MM.1S (cell line): Measurements from ENCODE around the gene C1orf21.

Source experiments
- DNase-seq: peaks from one replicate; pipeline ENCODE4 v3.0.0-alpha.2; 2015
- H2AFZ ChIP-seq: fragments of 300-600 bp; sonication (generic); 2 replicates; pipeline ENCODE4 v1.6.0; 2016; ENCODE audit warnings: antibody characterized with exemption, low read length
- H3F3A ChIP-seq: fragments of 300-600 bp; sonication (generic); 2 replicates; pipeline ENCODE4 v1.6.1; 2016; ENCODE audit warnings: mild to moderate bottlenecking, antibody characterized with exemption, low read length, moderate library complexity, mixed read lengths; ENCODE audit not compliant: insufficient read depth
- H3K27ac ChIP-seq: fragments of 300-600 bp; sonication (generic); 2 replicates; pipeline ENCODE4 v1.5.1; 2016; ENCODE audit warnings: mild to moderate bottlenecking, low read length
- H3K27me3 ChIP-seq: fragments of 300-600 bp; sonication (generic); replicated peaks from 2 replicates; pipeline ENCODE4 v1.6.0; 2016; ENCODE audit warnings: low read length; ENCODE audit not compliant: insufficient read depth
- H3K36me3 ChIP-seq: fragments of 300-600 bp; sonication (generic); replicated peaks from 2 replicates; pipeline ENCODE4 v1.6.1; 2016; ENCODE audit warnings: mild to moderate bottlenecking, low read length, mixed read lengths; ENCODE audit not compliant: insufficient read depth
- H3K4me1 ChIP-seq: fragments of 300-600 bp; sonication (generic); 2 replicates; pipeline ENCODE4 v1.6.1; 2016; ENCODE audit warnings: low read length, mixed read lengths
- H3K4me2 ChIP-seq: fragments of 300-600 bp; sonication (generic); 2 replicates; pipeline ENCODE4 v1.6.0; 2016; ENCODE audit warnings: low read depth, low read length
- H3K4me3 ChIP-seq: fragments of 300-600 bp; sonication (generic); 2 replicates; pipeline ENCODE4 v1.5.1; 2016; ENCODE audit warnings: low read length, mixed read lengths
- H3K79me2 ChIP-seq: fragments of 300-600 bp; sonication (generic); 2 replicates; pipeline ENCODE4 v1.6.1; 2016; ENCODE audit warnings: mixed run types, low read length, mixed read lengths
- H3K9ac ChIP-seq: fragments of 300-600 bp; sonication (generic); 2 replicates; pipeline ENCODE4 v1.6.1; 2016; ENCODE audit warnings: low read length, mixed read lengths
- H3K9me2 ChIP-seq: fragments of 300-600 bp; sonication (generic); replicated peaks from 2 replicates; pipeline ENCODE4 v1.6.1; 2016; ENCODE audit warnings: mild to moderate bottlenecking, low read length, mixed read lengths; ENCODE audit not compliant: insufficient read depth
- H3K9me3 ChIP-seq: fragments of 300-600 bp; sonication (generic); replicated peaks from 2 replicates; pipeline ENCODE4 v1.6.1; 2016; ENCODE audit warnings: mild to moderate bottlenecking, low read length, mixed read lengths; ENCODE audit not compliant: insufficient read depth
- H4K20me1 ChIP-seq: fragments of 300-600 bp; sonication (generic); 2 replicates; pipeline ENCODE4 v1.6.1; 2016; ENCODE audit warnings: mild to moderate bottlenecking, low read length, moderate library complexity, mixed read lengths; ENCODE audit not compliant: insufficient read depth
- EZH2 ChIP-seq: fragments of 300-600 bp; sonication (generic); optimal IDR thresholded peaks from 2 replicates; pipeline ENCODE3; 2017; ENCODE audit warnings: low read depth, mild to moderate bottlenecking, antibody characterized with exemption, low read length, mixed read lengths
- EZH2phosphoT487 ChIP-seq: fragments of 300-600 bp; sonication (generic); IDR thresholded peaks from 2 replicates; pipeline ENCODE4 v1.6.1; 2018; ENCODE audit warnings: antibody characterized with exemption, low read length
- TF ChIP-seq, protein P1 (sequence below): fragments of 300-600 bp; sonication (generic); IDR thresholded peaks from 2 replicates; pipeline ENCODE4 v1.5.1; 2016; ENCODE audit warnings: antibody characterized with exemption, low read length, mixed read lengths

Gene C1orf21

GRCh38 chr1:184593597-184593996, 206.8 kb downstream of the C1orf21 start:
- Histone ChIP-seq H3K9me2 (no peaks in the 10 kb centered on the region), H3K79me2 (no peaks in the 10 kb centered on the region), H2AFZ (no peak overlapping the region), H3K9ac (no peak overlapping the region), H3K4me3 (no peak overlapping the region), H3K4me1 (peaks cover 23% of the 10 kb centered on the region), H3K9me3 (no peaks in the 10 kb centered on the region), H3K27ac (no peak overlapping the region), H3K27me3 (no peaks in the 10 kb centered on the region), H3K36me3 (no peaks in the 10 kb centered on the region), H3F3A (no peaks in the 10 kb centered on the region), H3K4me2 (no peak overlapping the region), H4K20me1 (no peaks in the 10 kb centered on the region)
- no peak for TF ChIP-seq EZH2phosphoT487
- TF ChIP-seq, protein P1, sequence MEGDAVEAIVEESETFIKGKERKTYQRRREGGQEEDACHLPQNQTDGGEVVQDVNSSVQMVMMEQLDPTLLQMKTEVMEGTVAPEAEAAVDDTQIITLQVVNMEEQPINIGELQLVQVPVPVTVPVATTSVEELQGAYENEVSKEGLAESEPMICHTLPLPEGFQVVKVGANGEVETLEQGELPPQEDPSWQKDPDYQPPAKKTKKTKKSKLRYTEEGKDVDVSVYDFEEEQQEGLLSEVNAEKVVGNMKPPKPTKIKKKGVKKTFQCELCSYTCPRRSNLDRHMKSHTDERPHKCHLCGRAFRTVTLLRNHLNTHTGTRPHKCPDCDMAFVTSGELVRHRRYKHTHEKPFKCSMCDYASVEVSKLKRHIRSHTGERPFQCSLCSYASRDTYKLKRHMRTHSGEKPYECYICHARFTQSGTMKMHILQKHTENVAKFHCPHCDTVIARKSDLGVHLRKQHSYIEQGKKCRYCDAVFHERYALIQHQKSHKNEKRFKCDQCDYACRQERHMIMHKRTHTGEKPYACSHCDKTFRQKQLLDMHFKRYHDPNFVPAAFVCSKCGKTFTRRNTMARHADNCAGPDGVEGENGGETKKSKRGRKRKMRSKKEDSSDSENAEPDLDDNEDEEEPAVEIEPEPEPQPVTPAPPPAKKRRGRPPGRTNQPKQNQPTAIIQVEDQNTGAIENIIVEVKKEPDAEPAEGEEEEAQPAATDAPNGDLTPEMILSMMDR: no peak
- no peak for TF ChIP-seq EZH2
- no peak for DNase-seq

DNA sequence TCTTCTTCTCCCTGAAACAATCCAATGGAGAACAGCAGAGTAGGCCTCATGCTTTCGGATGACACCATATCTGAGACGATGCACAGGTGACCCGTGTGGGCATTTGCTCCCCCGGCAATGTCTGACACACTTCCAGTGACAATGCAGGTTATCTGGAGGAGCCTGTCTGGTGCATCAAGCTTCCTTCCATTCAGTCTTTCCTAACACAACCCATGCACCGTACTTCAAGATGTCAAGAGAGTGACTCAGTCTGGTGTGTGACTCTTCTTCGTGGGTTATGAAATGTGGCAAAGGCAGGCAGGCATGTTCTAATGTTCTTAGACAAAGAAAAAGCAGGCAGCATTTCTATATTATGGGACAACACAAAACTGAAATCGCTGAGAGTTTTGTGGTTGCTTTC, 208.8 kb downstream of the C1orf21 start:
- no peaks in the 10 kb centered on the region for H3K36me3 ChIP-seq
- H3K27me3 ChIP-seq: no peaks in the 10 kb centered on the region
- peaks cover 26% of the 10 kb centered on the region for H3K4me1 ChIP-seq
- no peak overlapping the region for H3K27ac ChIP-seq
- no peaks in the 10 kb centered on the region for H4K20me1 ChIP-seq
- no peak overlapping the region for H3K4me2 ChIP-seq
- H3K79me2 ChIP-seq: no peaks in the 10 kb centered on the region
- no peaks in the 10 kb centered on the region for H3K9me3 ChIP-seq
- no peaks in the 10 kb centered on the region for H3K9me2 ChIP-seq
- H3K4me3 ChIP-seq: no peak overlapping the region
- DNase-seq: no peak
- H2AFZ ChIP-seq: no peak overlapping the region
- H3K9ac ChIP-seq: no peak overlapping the region
- TF ChIP-seq EZH2 (no peak), EZH2phosphoT487 (no peak)
- TF ChIP-seq, protein P1: no peak
- H3F3A ChIP-seq: no peaks in the 10 kb centered on the region

DNA sequence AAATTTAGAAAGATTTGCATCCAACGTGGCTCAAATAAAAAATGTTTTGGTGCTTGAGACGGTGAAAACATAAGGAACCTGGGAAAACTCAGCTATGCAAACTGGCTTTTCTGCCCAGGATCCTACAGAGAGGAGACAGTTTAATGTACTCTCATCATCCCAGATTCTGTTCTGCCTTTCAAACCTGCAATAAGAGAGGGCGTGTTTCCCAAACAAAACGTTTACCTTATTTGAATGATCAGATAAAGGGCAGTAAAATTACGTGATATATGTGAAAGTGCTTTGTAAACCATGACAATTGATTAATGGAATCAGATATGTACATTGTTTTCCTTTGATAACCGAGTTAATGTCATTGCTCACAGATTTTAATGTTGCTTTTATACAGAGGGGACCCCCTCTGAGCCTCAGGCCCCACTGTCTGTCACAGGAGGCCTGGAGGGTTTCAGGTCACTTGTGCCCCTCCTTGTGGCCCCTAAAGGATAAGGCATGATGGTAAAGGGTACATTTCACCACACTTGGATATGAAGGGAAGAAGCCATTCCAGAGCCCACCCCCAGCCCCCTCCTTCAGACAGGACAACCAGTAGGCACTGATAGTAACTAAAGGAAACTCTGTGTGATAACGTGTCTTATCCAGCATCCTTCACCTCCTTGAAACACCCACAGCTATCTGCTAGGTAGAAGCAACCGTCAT, 210.3 kb downstream of the C1orf21 start:
- TF ChIP-seq EZH2phosphoT487 (no peak), EZH2 (no peak)
- TF ChIP-seq, protein P1: no peak
- no peaks in the 10 kb centered on the region for H4K20me1 ChIP-seq
- no peaks in the 10 kb centered on the region for H3K79me2 ChIP-seq
- DNase-seq: no peak
- no peaks in the 10 kb centered on the region for H3K36me3 ChIP-seq
- no peak overlapping the region for H3K4me3 ChIP-seq
- H3F3A ChIP-seq: peaks cover 7% of the 10 kb centered on the region; the same call in 1 of the 2 replicates
- H3K9ac ChIP-seq: no peak overlapping the region
- no peak overlapping the region for H3K4me2 ChIP-seq
- H3K27ac ChIP-seq: no peak overlapping the region
- no peak overlapping the region for H2AFZ ChIP-seq
- H3K27me3 ChIP-seq: no peaks in the 10 kb centered on the region
- H3K9me2 ChIP-seq: no peaks in the 10 kb centered on the region
- H3K9me3 ChIP-seq: no peaks in the 10 kb centered on the region
- H3K4me1 ChIP-seq: peaks cover 38% of the 10 kb centered on the region
